Left lung (tissue), 10 donors: ENCODE measurements around the gene COA8. TPM values are rescaled to one million over a fixed set of nuclear protein-coding genes. Genes with fewer than 3 reads are reported as not detected.

ENCODE experiments used
- ATAC-seq: fragments of 200-7000 bp; cut with Tn5 transposase; one replicate; pipeline ENCODE4 v1.9.1; 2020; ENCODE audit warnings: moderate library complexity
- DNase-seq, 4 donors: peaks; one replicate each; pipeline ENCODE4 v3.0.0-alpha.2; 2013 to 2020
- H3K27ac ChIP-seq, 2 donors: fragments of 200-600 bp; sonication (generic) in 1 of 2; one replicate each; pipeline versions ENCODE4 v1.5.0 to v1.8.0; 2020 to 2021
- H3K27me3 ChIP-seq, 2 donors: fragments of 200-600 bp; sonication (generic) in 1 of 2; one replicate each; pipeline versions ENCODE4 v1.5.0 to v1.8.0; 2020 to 2021
- H3K36me3 ChIP-seq, 2 donors: fragments of 200-600 bp; sonication (generic) in 1 of 2; one replicate each; pipeline versions ENCODE4 v1.5.0 to v1.8.0; 2020 to 2021
- H3K4me1 ChIP-seq, 2 donors: fragments of 200-600 bp; one replicate each; pipeline ENCODE4 v1.8.0; 2021
- H3K4me3 ChIP-seq, 2 donors: fragments of 200-600 bp; sonication (generic) in 1 of 2; one replicate each; pipeline versions ENCODE4 v1.5.0 to v1.8.0; 2020 to 2021; ENCODE audit warnings: mild to moderate bottlenecking in 1 of 2
- H3K9me3 ChIP-seq, 2 donors: fragments of 200-600 bp; sonication (generic) in 1 of 2; one replicate each; pipeline versions ENCODE4 v1.5.0 to v1.8.0; 2020 to 2021
- CTCF ChIP-seq, 2 donors: fragments of 200-600 bp; sonication (generic) in 1 of 2; IDR thresholded peaks; one replicate each; pipeline versions ENCODE4 v1.5.0 to v1.8.0; 2021; ENCODE audit warnings: antibody characterized with exemption in 2 of 2
- intact Hi-C, 2 donors: fragments of 100-400 bp; cut with DNase I; formaldehyde crosslinking; loops; one replicate each; pipeline versions ENCODE4 v1.11.2 to v1.14.2; 2022
- polyA plus RNA-seq, 6 donors: library from polyadenylated mRNA; unstranded; fragments of 120-200 nt; gene quantifications; one replicate each; pipeline ENCODE4 v1.2.1, GENCODE V29; 2013; ENCODE audit not compliant: insufficient read length in 6 of 6
- total RNA-seq, 2 donors: library from RNA; stranded (reverse); fragmentation: NEBNext Ultra II Directional; extraction: Animal tissue kit (Norgen Biotek cat#: 25700); gene quantifications; one replicate each; pipeline ENCODE4 v1.2.1, GENCODE V29; 2021
- donor health status: DM: no; HTN: yes; CAD: no.
- donor health status: DM: no; HTN: no; CAD: no.

COA8 gene
- total and polyA plus RNA-seq, 8 donors, result 33.2 to 41.7 (median 37.8) TPM

- no peak overlapping the region for H3K27ac ChIP-seq
- intact Hi-C loops, result no loop called here
- no peak overlapping the region for H3K4me3 ChIP-seq
- DNase-seq, result no peak
- no peaks in the 10 kb centered on the region for H3K9me3 ChIP-seq
- H3K36me3 ChIP-seq, result peaks cover 0 to 30% of the 10 kb centered on the region in 2 donors
- H3K27me3 ChIP-seq, result no peaks in the 10 kb centered on the region
- TF ChIP-seq CTCF (IDR thresholded peaks at IDR 0.05), result no peak
- peaks cover 17 to 85% of the 10 kb centered on the region in 2 donors for H3K4me1 ChIP-seq
- ATAC-seq, result no peak
Observed at GRCh38 chr14:103634156-103634555, 71.4 kb downstream of the COA8 start.

- TF ChIP-seq CTCF (IDR thresholded peaks at IDR 0.05), result no peak
- peaks cover 9 to 66% of the 10 kb centered on the region in 2 donors for H3K4me1 ChIP-seq
- no peak for DNase-seq
- no peaks in the 10 kb centered on the region for H3K27me3 ChIP-seq
- no peak for ATAC-seq
- no peaks in the 10 kb centered on the region for H3K9me3 ChIP-seq
- intact Hi-C loops, result no loop called here
- peaks cover 0 to 18% of the 10 kb centered on the region in 2 donors for H3K36me3 ChIP-seq
- no peak overlapping the region for H3K4me3 ChIP-seq
- H3K27ac ChIP-seq, result no peak overlapping the region
Observed at GRCh38 chr14:103638594-103638993, 75.8 kb downstream of the COA8 start.

Other genes with a start within 250 kb of the COA8 start
- gene EIF5, start 228.7 kb upstream of the COA8 start, total RNA-seq, result 100 to 1,000 TPM; 164 to 239 TPM
- gene EIF5, start 228.7 kb upstream of the COA8 start, polyA plus RNA-seq, result 100 to 1,000 TPM; 159 to 236 (median 210) TPM
- 10 to 100 TPM; 78.8 to 92.9 TPM for gene MARK3, start 177.5 kb upstream of the COA8 start, total RNA-seq
- 100 to 1,000 TPM; 109 to 135 (median 123) TPM for gene MARK3, start 177.5 kb upstream of the COA8 start, polyA plus RNA-seq
- 100 to 1,000 TPM; 129 to 272 TPM for gene CKB, start 40.1 kb upstream of the COA8 start, total RNA-seq
- 100 to 1,000 TPM; 168 to 312 (median 210) TPM for gene CKB, start 40.1 kb upstream of the COA8 start, polyA plus RNA-seq
- 10 to 100 TPM in 1 of 2 donors, 1 to 10 TPM in 1; 8.6 to 12.6 TPM for gene TRMT61A, start 33.8 kb upstream of the COA8 start, total RNA-seq
- 1 to 10 TPM; 6.0 to 9.7 (median 7.1) TPM for gene TRMT61A, start 33.8 kb upstream of the COA8 start, polyA plus RNA-seq
- 10 to 100 TPM; 22.7 to 26.3 TPM for gene BAG5, start 303 bp upstream of the COA8 start, total RNA-seq
- gene BAG5, start 303 bp upstream of the COA8 start, polyA plus RNA-seq, result 10 to 100 TPM; 23.5 to 32.1 (median 26.2) TPM
- 100 to 1,000 TPM; 152 to 167 TPM for gene KLC1, start 66.3 kb downstream of the COA8 start, total RNA-seq
- 100 to 1,000 TPM; 126 to 185 (median 153) TPM for gene KLC1, start 66.3 kb downstream of the COA8 start, polyA plus RNA-seq
- gene XRCC3, start 152.5 kb downstream of the COA8 start, total RNA-seq, result 10 to 100 TPM in 1 of 2 donors, 1 to 10 TPM in 1; 9.2 to 10.7 TPM
- gene XRCC3, start 152.5 kb downstream of the COA8 start, polyA plus RNA-seq, result 10 to 100 TPM; 16.9 to 26.0 (median 18.3) TPM
- 10 to 100 TPM; 42.8 to 57.4 TPM for gene ZFYVE21, start 152.8 kb downstream of the COA8 start, total RNA-seq
- gene ZFYVE21, start 152.8 kb downstream of the COA8 start, polyA plus RNA-seq, result 10 to 100 TPM; 54.7 to 72.7 (median 63.6) TPM